Lower lobe of right lung (tissue), 2 donors: ENCODE data around the gene PTPN2. TPM values are rescaled to one million over a fixed set of nuclear protein-coding genes. Genes with fewer than 3 reads are reported as not detected.

Source experiments
- ATAC-seq, 2 donors: fragments of 200-7000 bp; cut with Tn5 transposase; one replicate each; pipeline ENCODE4 v1.9.1; 2020 to 2022; ENCODE audit warnings: mild to moderate bottlenecking in 2 of 2, moderate library complexity in 2 of 2
- DNase-seq: peaks from one replicate; pipeline ENCODE4 v3.0.0-alpha.2; 2020
- H3K27ac ChIP-seq: fragments of 200-600 bp; one replicate; pipeline ENCODE4 v1.8.0; 2022
- H3K27me3 ChIP-seq: fragments of 200-600 bp; one replicate; pipeline ENCODE4 v1.8.0; 2022; ENCODE audit warnings: low read depth
- H3K36me3 ChIP-seq: fragments of 200-600 bp; one replicate; pipeline ENCODE4 v1.8.0; 2022; ENCODE audit warnings: mild to moderate bottlenecking
- H3K4me1 ChIP-seq: fragments of 200-600 bp; one replicate; pipeline ENCODE4 v1.8.0; 2022
- H3K4me3 ChIP-seq: fragments of 200-600 bp; one replicate; pipeline ENCODE4 v1.8.0; 2022; ENCODE audit warnings: mild to moderate bottlenecking
- H3K9me3 ChIP-seq: fragments of 200-600 bp; one replicate; pipeline ENCODE4 v1.8.0; 2022
- CTCF ChIP-seq: fragments of 200-600 bp; IDR thresholded peaks from one replicate; pipeline ENCODE4 v1.8.0; 2022; ENCODE audit warnings: antibody characterized with exemption, mild to moderate bottlenecking
- intact Hi-C: fragments of 100-400 bp; cut with DNase I; formaldehyde crosslinking; loops from one replicate; pipeline ENCODE4 v1.11.0; 2022
- total RNA-seq: library from RNA; stranded (reverse); fragmentation: NEBNext Ultra II Directional; extraction: Animal tissue kit (Norgen Biotek cat#: 25700); gene quantifications from one replicate; pipeline ENCODE4 v1.2.1, GENCODE V29; 2021
- donor health status: DM: no; HTN: yes; CAD: no; lungs with severe emphysema.

The PTPN2 gene
- total RNA-seq, 1 donor from 2014 or later, result 52.6 TPM

- H3K27ac ChIP-seq, result no peak overlapping the region
- peak overlapping the region; percentile 53 for H3K4me3 ChIP-seq
- no peak for TF ChIP-seq CTCF
- H3K36me3 ChIP-seq, result no peaks in the 10 kb centered on the region
- intact Hi-C loops, result no loop called here
- H3K4me1 ChIP-seq, result peaks cover 14% of the 10 kb centered on the region
- no peaks in the 10 kb centered on the region for H3K9me3 ChIP-seq
- peaks cover 15% of the 10 kb centered on the region for H3K27me3 ChIP-seq
- ATAC-seq (peak; percentile 43 to 62), DNase-seq (no peak)
Measured at GRCh38 chr18:12911929-12912703, 28.1 kb upstream of the PTPN2 start.

- peak overlapping the region; percentile 53 for H3K4me3 ChIP-seq
- peaks cover 18% of the 10 kb centered on the region for H3K4me1 ChIP-seq
- intact Hi-C loops, result no loop called here
- H3K36me3 ChIP-seq, result no peaks in the 10 kb centered on the region
- peak; percentile 79 to 82 for ATAC-seq
- H3K27ac ChIP-seq, result no peak overlapping the region
- H3K9me3 ChIP-seq, result no peaks in the 10 kb centered on the region
- no peak for TF ChIP-seq CTCF
- DNase-seq, result peak; percentile 62
- H3K27me3 ChIP-seq, result peaks cover 15% of the 10 kb centered on the region
Measured at GRCh38 chr18:12911025-12911928, 27.2 kb upstream of the PTPN2 start.

- TF ChIP-seq CTCF, result no peak
Measured at GRCh38 chr18:12908706-12909105, 24.7 kb upstream of the PTPN2 start.

GRCh38 chr18:12907258-12907925 is 23.4 kb upstream of the PTPN2 start:
- no peak for DNase-seq
- ATAC-seq, result no peak
- H3K36me3 ChIP-seq, result no peaks in the 10 kb centered on the region
- intact Hi-C loops, result no loop called here
- peaks cover 18% of the 10 kb centered on the region for H3K4me1 ChIP-seq
- H3K4me3 ChIP-seq, result no peak overlapping the region
- no peaks in the 10 kb centered on the region for H3K9me3 ChIP-seq
- peak overlapping the region; percentile 13 for H3K27ac ChIP-seq
- no peak for TF ChIP-seq CTCF
- H3K27me3 ChIP-seq, result peaks cover 12% of the 10 kb centered on the region

More at GRCh38 chr18:12908706-12909105, 24.7 kb upstream of the PTPN2 start:
- no peak overlapping the region for H3K4me3 ChIP-seq
- no peak overlapping the region for H3K27ac ChIP-seq
- H3K9me3 ChIP-seq, result no peaks in the 10 kb centered on the region
- H3K4me1 ChIP-seq, result peaks cover 18% of the 10 kb centered on the region
- intact Hi-C loops, result no loop called here
- DNase-seq (no peak), ATAC-seq (no peak)
- peaks cover 15% of the 10 kb centered on the region for H3K27me3 ChIP-seq
- H3K36me3 ChIP-seq, result no peaks in the 10 kb centered on the region

GRCh38 chr18:12906773-12907172 is 22.7 kb upstream of the PTPN2 start:
- no peaks in the 10 kb centered on the region for H3K36me3 ChIP-seq
- H3K4me1 ChIP-seq, result peaks cover 17% of the 10 kb centered on the region
- no peak overlapping the region for H3K4me3 ChIP-seq
- intact Hi-C loops, result no loop called here
- peak overlapping the region; percentile 13 for H3K27ac ChIP-seq
- H3K27me3 ChIP-seq, result peaks cover 8% of the 10 kb centered on the region
- no peak for DNase-seq
- ATAC-seq, result no peak
- no peaks in the 10 kb centered on the region for H3K9me3 ChIP-seq
- no peak for TF ChIP-seq CTCF
